Naive B cell (primary cell): ENCODE measurements around the gene AVPR1A. TPM values are rescaled to one million over a fixed set of nuclear protein-coding genes. Genes with fewer than 3 reads are reported as not detected.
"Not testable (repeated sequence)": the region's sequence is repeated elsewhere in the genome, so short reads cannot be mapped to it uniquely, and the experiment has no call there.

Source experiments
- ATAC-seq, 2 donors: fragments of 150-1000 bp; cut with Tn5 transposase; 2 replicates each; pipeline ENCODE4 v1.10.0; 2021; ENCODE audit warnings: low read depth in 2 of 2, mild to moderate bottlenecking in 2 of 2, moderate library complexity in 2 of 2
- DNase-seq: peaks from one replicate; pipeline ENCODE4 v3.0.0; 2022
- H3K27ac Mint-ChIP-seq, 6 donors: one replicate each; pipeline ENCODE4 v1.8.0; 2020 to 2022; ENCODE audit warnings: mild to moderate bottlenecking in 6 of 6, mixed read lengths in 6 of 6, moderate library complexity in 5 of 6, inconsistent platforms in 2 of 6
- H3K27me3 Mint-ChIP-seq, 3 donors: one replicate each; pipeline ENCODE4 v1.8.0; 2021 to 2022; ENCODE audit warnings: mixed read lengths in 3 of 3, mild to moderate bottlenecking in 1 of 3
- H3K36me3 Mint-ChIP-seq, 2 donors: one replicate each; pipeline ENCODE4 v1.8.0; 2020 to 2022; ENCODE audit warnings: mixed read lengths in 2 of 2, inconsistent platforms in 1 of 2, mild to moderate bottlenecking in 1 of 2
- H3K4me1 Mint-ChIP-seq, 3 donors: one replicate each; pipeline ENCODE4 v1.8.0; 2020 to 2022; ENCODE audit warnings: mixed read lengths in 3 of 3, inconsistent platforms in 1 of 3, mild to moderate bottlenecking in 1 of 3, moderate library complexity in 1 of 3
- H3K4me3 Mint-ChIP-seq, 8 donors: one replicate each; pipeline ENCODE4 v1.8.0; 2020 to 2022; ENCODE audit warnings: mild to moderate bottlenecking in 8 of 8, mixed read lengths in 8 of 8, moderate library complexity in 8 of 8, inconsistent platforms in 2 of 8
- H3K9me3 Mint-ChIP-seq, 7 donors: one replicate each; pipeline ENCODE4 v1.8.0; 2020 to 2022; ENCODE audit warnings: mixed read lengths in 7 of 7, mild to moderate bottlenecking in 5 of 7, inconsistent platforms in 2 of 7, moderate library complexity in 1 of 7
- polyA plus RNA-seq, 6 donors: library from polyadenylated mRNA; unstranded; fragments of 300-500 nt; fragmentation: Illumina TruSeq; gene quantifications; one replicate each; pipeline ENCODE4 v1.2.3, GENCODE V29; 2021; ENCODE audit warnings: low read depth in 6 of 6

AVPR1A gene
- not detected for polyA plus RNA-seq

GRCh38 chr12:63150713-63151622 lies at the start of gene AVPR1A:
TSS of gene AVPR1A (minus strand) at chr12:63151201. CDS start at chr12:63150836, 365 bp downstream.
- Mint-ChIP-seq H3K4me1 (peaks cover 15 to 19% (median 18%) of the 10 kb centered on the region in 3 donors), H3K27ac (peak within 1 kb of the TSS in 1 of 6 donors; percentile 81), H3K9me3 (peaks cover 0 to 6% (median 4%) of the 10 kb centered on the region in 7 donors), H3K36me3 (peaks cover 0 to 25% of the 10 kb centered on the region in 2 donors), H3K27me3 (peaks cover 51 to 69% (median 59%) of the 10 kb centered on the region in 3 donors), H3K4me3 (peak within 1 kb of the TSS in 6 of 8 donors; percentile 6 to 72 (median 44))
- DNase-seq (no peak), ATAC-seq (no peak)

- peaks cover 3 to 38% (median 14%) of the 10 kb centered on the region in 7 donors for H3K9me3 Mint-ChIP-seq
- DNase-seq (no peak), ATAC-seq (no peak)
- no peak overlapping the region for H3K27ac Mint-ChIP-seq
- H3K4me3 Mint-ChIP-seq = no peak overlapping the region
- no peaks in the 10 kb centered on the region for H3K36me3 Mint-ChIP-seq
- no peaks in the 10 kb centered on the region for H3K4me1 Mint-ChIP-seq
- no peaks in the 10 kb centered on the region for H3K27me3 Mint-ChIP-seq
Measured at GRCh38 chr12:63196168-63196567, 45.2 kb upstream of the AVPR1A start.

- H3K9me3 Mint-ChIP-seq = peaks cover 25 to 61% (median 37%) of the 10 kb centered on the region in 7 donors
- no peaks in the 10 kb centered on the region for H3K27me3 Mint-ChIP-seq
- ATAC-seq = no peak
- H3K4me3 Mint-ChIP-seq = no peak overlapping the region
- H3K27ac Mint-ChIP-seq = no peak overlapping the region
- H3K36me3 Mint-ChIP-seq = peaks cover 13 to 14% of the 10 kb centered on the region in 2 donors
- no peak for DNase-seq
- no peaks in the 10 kb centered on the region for H3K4me1 Mint-ChIP-seq
Measured at GRCh38 chr12:63179224-63179623, 28.2 kb upstream of the AVPR1A start.

GRCh38 chr12:63170321-63170720 lies 19.3 kb upstream of the AVPR1A start:
- Mint-ChIP-seq H3K4me1 (no peaks in the 10 kb centered on the region), H3K36me3 (peaks cover 0 to 6% of the 10 kb centered on the region in 2 donors), H3K27me3 (peaks cover 0 to 3% (median 0%) of the 10 kb centered on the region in 3 donors), H3K4me3 (no peak overlapping the region), H3K27ac (no peak overlapping the region), H3K9me3 (peaks cover 3 to 12% (median 5%) of the 10 kb centered on the region in 7 donors)
- ATAC-seq (no peak), DNase-seq (no peak)

- H3K4me3 Mint-ChIP-seq, H3K27me3 Mint-ChIP-seq, H3K27ac Mint-ChIP-seq, ATAC-seq, H3K36me3 Mint-ChIP-seq, H3K4me1 Mint-ChIP-seq, H3K9me3 Mint-ChIP-seq, DNase-seq: not testable (repeated sequence)
Measured at GRCh38 chr12:63167741-63168140, 16.7 kb upstream of the AVPR1A start.

GRCh38 chr12:63164911-63165310 lies 13.9 kb upstream of the AVPR1A start:
- no peaks in the 10 kb centered on the region for H3K36me3 Mint-ChIP-seq
- peaks cover 0 to 9% (median 0%) of the 10 kb centered on the region in 3 donors for H3K27me3 Mint-ChIP-seq
- DNase-seq (no peak), ATAC-seq (no peak)
- no peaks in the 10 kb centered on the region for H3K4me1 Mint-ChIP-seq
- H3K9me3 Mint-ChIP-seq = no peaks in the 10 kb centered on the region
- H3K27ac Mint-ChIP-seq = no peak overlapping the region
- H3K4me3 Mint-ChIP-seq = no peak overlapping the region

GRCh38 chr12:63163541-63163940 lies 12.5 kb upstream of the AVPR1A start:
- no peak overlapping the region for H3K27ac Mint-ChIP-seq
- H3K27me3 Mint-ChIP-seq = peaks cover 0 to 9% (median 0%) of the 10 kb centered on the region in 3 donors
- no peaks in the 10 kb centered on the region for H3K4me1 Mint-ChIP-seq
- no peak overlapping the region for H3K4me3 Mint-ChIP-seq
- H3K9me3 Mint-ChIP-seq = no peaks in the 10 kb centered on the region
- no peaks in the 10 kb centered on the region for H3K36me3 Mint-ChIP-seq
- ATAC-seq (no peak), DNase-seq (no peak)

GRCh38 chr12:63155375-63155774 lies 4.4 kb upstream of the AVPR1A start:
- Mint-ChIP-seq H3K27ac (no peak overlapping the region), H3K9me3 (peaks cover 0 to 4% (median 0%) of the 10 kb centered on the region in 7 donors), H3K4me3 (no peak overlapping the region), H3K36me3 (peaks cover 0 to 18% of the 10 kb centered on the region in 2 donors), H3K4me1 (peaks cover 11 to 14% (median 13%) of the 10 kb centered on the region in 3 donors), H3K27me3 (peaks cover 29 to 46% (median 37%) of the 10 kb centered on the region in 3 donors)
- ATAC-seq (no peak), DNase-seq (no peak)

GRCh38 chr12:63154560-63154959 lies 3.6 kb upstream of the AVPR1A start:
- Mint-ChIP-seq H3K4me3 (no peak overlapping the region), H3K36me3 (peaks cover 0 to 25% of the 10 kb centered on the region in 2 donors), H3K4me1 (peaks cover 15 to 18% (median 18%) of the 10 kb centered on the region in 3 donors), H3K27ac (no peak overlapping the region), H3K9me3 (peaks cover 0 to 6% (median 2%) of the 10 kb centered on the region in 7 donors), H3K27me3 (peaks cover 35 to 54% (median 45%) of the 10 kb centered on the region in 3 donors)
- DNase-seq (no peak), ATAC-seq (no peak)

GRCh38 chr12:63152321-63152700 lies 1.3 kb upstream of the AVPR1A start:
- no peak overlapping the region for H3K27ac Mint-ChIP-seq
- ATAC-seq = no peak
- H3K36me3 Mint-ChIP-seq = peaks cover 0 to 25% of the 10 kb centered on the region in 2 donors
- H3K4me3 Mint-ChIP-seq = no peak overlapping the region
- H3K9me3 Mint-ChIP-seq = peaks cover 0 to 6% (median 4%) of the 10 kb centered on the region in 7 donors
- H3K4me1 Mint-ChIP-seq = peaks cover 15 to 19% (median 18%) of the 10 kb centered on the region in 3 donors
- no peak for DNase-seq
- peaks cover 46 to 67% (median 53%) of the 10 kb centered on the region in 3 donors for H3K27me3 Mint-ChIP-seq

- H3K36me3 Mint-ChIP-seq = peaks cover 0 to 25% of the 10 kb centered on the region in 2 donors
- peaks cover 15 to 19% (median 18%) of the 10 kb centered on the region in 3 donors for H3K4me1 Mint-ChIP-seq
- H3K27ac Mint-ChIP-seq = no peak overlapping the region
- peak overlapping the region in 3 of 8 donors; percentile 4 to 72 (median 52) for H3K4me3 Mint-ChIP-seq
- ATAC-seq (no peak), DNase-seq (no peak)
- peaks cover 0 to 6% (median 4%) of the 10 kb centered on the region in 7 donors for H3K9me3 Mint-ChIP-seq
- H3K27me3 Mint-ChIP-seq = peaks cover 46 to 69% (median 53%) of the 10 kb centered on the region in 3 donors
Measured at GRCh38 chr12:63151623-63152320, 771 bp upstream of the AVPR1A start.

GRCh38 chr12:63149909-63150712 lies 890 bp downstream of the AVPR1A start:
- H3K27ac Mint-ChIP-seq = peak overlapping the region in 2 of 6 donors; percentile 41 to 60
- no peak for ATAC-seq
- no peak for DNase-seq
- H3K9me3 Mint-ChIP-seq = peaks cover 0 to 6% (median under 1%) of the 10 kb centered on the region in 7 donors
- H3K4me3 Mint-ChIP-seq = peak overlapping the region in 2 of 8 donors; percentile 20 to 50
- H3K27me3 Mint-ChIP-seq = peaks cover 52 to 67% (median 56%) of the 10 kb centered on the region in 3 donors
- peaks cover 0 to 25% of the 10 kb centered on the region in 2 donors for H3K36me3 Mint-ChIP-seq
- peaks cover 15 to 19% (median 18%) of the 10 kb centered on the region in 3 donors for H3K4me1 Mint-ChIP-seq
